AG09319 (cell line): Measurements from ENCODE around the gene TRAK1.
A peak's percentile ranks its signal among the peaks of the same experiment; 100 is the strongest.

Experiments used
- DNase-seq: peaks from one replicate; pipeline ENCODE4 v3.0.0-alpha.2; 2010; ENCODE audit warnings: low read depth; ENCODE audit errors: extremely low read depth
- TF ChIP-seq, protein P1 (sequence below): IDR thresholded peaks from 2 replicates; pipeline ENCODE4 v1.5.1; 2011; ENCODE audit warnings: low read depth, mild to moderate bottlenecking, inconsistent platforms, low read length, moderate library complexity

The TRAK1 gene

DNA sequence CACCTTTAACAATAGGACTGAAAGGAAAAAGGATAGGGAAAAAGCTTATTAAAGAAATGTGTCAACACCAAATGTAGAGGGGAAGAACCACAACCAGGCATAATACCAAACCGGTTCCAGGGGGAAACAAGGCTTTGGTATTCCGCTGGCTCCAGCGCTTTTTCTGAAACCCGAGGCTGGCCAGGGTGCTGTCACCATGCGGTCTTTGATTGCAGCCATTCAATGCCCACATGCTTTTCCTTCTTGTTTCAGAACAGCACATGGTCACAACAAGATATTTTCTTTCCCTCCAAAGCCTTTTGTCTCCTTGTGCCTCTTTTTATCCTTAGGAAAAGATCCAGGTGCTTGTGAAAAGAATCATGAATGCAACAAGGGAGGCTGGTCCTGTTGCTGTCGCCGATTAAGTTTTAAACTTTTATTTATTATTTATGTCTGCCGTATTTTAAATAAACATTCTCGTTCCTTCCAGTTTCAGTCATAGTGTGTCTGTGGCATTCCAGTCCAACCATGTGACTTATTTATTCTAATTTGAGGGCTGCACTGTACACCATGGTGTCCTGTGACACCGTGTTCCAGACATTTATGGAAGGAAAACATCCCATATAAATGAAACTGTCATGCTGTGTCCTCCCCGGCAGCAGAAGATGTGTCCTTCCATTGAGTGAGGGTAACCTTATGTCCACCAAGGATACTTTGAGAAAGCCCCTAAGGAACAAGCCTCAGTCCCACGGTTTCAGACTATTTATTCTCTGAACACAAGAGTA is 133.7 kb downstream of the TRAK1 start:
- TF ChIP-seq, protein P1, sequence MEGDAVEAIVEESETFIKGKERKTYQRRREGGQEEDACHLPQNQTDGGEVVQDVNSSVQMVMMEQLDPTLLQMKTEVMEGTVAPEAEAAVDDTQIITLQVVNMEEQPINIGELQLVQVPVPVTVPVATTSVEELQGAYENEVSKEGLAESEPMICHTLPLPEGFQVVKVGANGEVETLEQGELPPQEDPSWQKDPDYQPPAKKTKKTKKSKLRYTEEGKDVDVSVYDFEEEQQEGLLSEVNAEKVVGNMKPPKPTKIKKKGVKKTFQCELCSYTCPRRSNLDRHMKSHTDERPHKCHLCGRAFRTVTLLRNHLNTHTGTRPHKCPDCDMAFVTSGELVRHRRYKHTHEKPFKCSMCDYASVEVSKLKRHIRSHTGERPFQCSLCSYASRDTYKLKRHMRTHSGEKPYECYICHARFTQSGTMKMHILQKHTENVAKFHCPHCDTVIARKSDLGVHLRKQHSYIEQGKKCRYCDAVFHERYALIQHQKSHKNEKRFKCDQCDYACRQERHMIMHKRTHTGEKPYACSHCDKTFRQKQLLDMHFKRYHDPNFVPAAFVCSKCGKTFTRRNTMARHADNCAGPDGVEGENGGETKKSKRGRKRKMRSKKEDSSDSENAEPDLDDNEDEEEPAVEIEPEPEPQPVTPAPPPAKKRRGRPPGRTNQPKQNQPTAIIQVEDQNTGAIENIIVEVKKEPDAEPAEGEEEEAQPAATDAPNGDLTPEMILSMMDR: no peak
- DNase-seq: no peak

DNA sequence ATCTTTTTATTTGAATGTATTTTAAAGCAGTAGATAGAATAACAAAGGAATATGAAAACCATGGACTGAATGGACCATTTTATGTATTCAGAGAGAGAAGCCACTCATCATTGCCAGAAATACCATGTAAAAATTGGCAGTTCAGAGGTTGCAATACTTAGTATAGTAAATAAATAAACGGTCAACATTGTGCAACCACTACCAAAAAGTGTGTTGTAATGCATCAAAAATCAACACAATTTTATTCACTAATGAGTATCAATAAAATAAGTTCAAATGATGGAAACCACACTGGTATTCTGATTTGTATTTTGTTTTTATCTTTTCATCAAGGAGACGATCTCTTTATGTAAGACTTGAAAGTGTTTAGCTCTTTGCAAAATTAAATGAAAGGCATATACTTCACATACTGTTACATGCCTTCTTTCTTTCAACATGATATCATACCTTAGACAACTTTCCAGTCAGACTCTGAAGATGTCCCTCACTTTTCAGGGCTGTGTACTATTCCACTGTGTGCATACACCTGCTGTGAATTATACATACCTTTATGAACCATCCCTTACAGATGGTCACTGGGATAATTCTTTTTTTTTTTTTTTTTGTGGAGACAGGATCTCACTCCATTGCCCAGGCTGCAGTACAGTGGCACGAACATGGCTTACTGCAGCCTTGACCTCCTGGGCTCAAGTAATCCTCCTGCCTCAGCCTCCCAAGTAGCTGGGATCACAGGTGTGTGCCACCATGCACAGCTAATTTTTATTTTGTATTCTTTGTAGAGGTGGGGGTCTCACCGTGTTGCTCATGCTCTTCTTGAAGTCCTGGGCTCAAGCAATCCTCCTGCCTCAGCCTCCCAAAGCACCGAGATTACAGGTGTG is 134.6 kb downstream of the TRAK1 start:
- TF ChIP-seq, protein P1: no peak
- no peak for DNase-seq

DNA sequence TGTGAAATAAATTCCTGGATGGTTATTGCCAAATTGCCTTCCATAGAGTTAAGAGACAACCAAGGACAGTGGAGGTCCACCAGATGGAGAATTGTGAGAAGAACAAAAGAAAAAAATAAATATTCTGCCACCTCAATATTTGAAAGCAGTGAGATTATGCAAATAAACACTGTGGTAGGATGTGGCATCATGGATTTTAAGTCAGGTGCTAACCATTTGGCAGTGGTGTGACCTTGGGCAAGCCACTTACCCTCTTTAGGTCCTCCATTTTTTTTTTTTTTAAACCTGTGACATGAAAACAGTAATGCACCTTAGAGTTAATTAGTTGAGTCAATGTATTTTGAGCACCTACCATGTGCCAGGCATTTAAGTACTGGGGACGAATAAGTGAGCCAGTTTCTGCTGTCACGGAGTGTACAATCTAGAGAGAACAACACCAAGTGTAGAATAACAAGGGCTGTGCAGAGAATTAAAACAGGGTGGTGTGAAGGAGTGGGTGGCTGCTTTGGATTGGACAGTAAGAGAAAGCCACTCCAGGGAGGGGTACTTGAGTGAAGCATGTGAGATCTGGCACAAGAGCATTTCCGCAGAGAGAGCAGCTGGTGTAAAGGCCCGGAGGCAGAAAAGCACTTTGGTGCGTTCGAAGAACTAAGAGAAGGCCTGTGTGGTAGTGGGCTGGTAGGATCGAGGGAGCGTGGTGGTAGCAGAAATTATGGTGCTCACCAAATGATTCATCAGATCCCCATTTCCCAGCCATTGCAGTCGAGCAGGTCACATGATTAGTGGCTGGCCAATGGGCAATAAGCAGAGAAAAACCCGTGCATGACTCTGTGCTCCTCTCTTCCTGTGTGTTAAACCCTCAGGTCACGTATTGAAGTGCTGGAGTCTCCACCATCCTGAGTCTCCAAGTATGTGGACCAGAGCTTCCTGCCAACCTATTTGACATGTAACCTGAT is 135.6 kb downstream of the TRAK1 start:
- DNase-seq: no peak
- TF ChIP-seq, protein P1: no peak

DNA sequence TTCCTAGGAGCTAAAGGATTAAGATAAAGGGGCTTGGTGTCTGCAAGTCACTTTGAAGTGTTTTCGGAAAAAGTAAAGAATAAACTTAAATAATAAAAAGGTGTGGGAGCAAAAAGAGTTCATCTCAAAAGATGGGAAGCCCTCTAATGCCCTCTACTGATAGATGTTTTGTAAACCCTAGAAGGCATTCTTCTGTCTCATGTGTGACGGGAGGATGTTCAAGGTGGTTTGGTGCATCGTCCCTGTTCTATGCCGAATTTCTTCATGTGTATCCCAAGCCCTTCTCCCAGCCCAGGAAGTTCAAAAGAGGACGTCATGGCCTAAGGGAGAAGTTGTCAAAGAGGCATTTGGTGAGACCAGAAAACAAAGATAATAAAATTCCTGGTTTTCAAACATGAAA is 137.6 kb downstream of the TRAK1 start:
- no peak for DNase-seq

DNA sequence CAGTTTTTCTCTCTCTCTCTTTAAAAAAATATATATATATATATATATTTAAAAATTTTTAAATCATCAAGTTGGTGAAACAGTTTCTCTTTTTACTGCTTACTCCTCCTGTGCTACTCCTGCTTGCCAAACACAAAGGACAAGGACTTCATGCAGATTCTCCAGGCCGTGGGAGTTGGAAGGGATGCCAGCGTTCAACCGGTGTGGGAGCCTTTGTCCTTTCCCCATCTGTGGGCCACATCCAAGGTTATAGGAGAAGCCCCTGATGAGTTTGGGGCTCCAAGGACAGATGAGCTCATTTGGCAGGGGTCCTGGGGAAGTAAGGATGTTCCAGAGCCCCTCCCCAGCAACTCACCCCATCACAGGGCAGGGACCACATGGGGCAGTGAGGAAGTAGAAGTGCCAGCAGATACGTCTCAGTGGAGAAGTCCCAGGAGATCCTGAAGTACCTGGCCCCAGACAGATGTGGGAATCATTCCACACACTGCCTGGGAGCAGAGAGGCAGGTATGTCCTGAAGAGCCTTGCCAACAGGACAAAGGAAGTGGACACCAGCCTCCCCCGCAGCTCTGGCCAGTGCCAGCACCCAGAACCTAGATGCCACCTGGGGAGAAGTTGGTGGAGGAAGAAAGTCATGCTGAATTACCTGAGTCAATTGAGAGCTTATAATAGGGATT is 138.2 kb downstream of the TRAK1 start:
- no peak for DNase-seq
- TF ChIP-seq, protein P1: no peak

More for the DNA sequence above, 137.6 kb downstream of the TRAK1 start:
- TF ChIP-seq, protein P1: no peak; the same call in none of the 2 replicates

DNA sequence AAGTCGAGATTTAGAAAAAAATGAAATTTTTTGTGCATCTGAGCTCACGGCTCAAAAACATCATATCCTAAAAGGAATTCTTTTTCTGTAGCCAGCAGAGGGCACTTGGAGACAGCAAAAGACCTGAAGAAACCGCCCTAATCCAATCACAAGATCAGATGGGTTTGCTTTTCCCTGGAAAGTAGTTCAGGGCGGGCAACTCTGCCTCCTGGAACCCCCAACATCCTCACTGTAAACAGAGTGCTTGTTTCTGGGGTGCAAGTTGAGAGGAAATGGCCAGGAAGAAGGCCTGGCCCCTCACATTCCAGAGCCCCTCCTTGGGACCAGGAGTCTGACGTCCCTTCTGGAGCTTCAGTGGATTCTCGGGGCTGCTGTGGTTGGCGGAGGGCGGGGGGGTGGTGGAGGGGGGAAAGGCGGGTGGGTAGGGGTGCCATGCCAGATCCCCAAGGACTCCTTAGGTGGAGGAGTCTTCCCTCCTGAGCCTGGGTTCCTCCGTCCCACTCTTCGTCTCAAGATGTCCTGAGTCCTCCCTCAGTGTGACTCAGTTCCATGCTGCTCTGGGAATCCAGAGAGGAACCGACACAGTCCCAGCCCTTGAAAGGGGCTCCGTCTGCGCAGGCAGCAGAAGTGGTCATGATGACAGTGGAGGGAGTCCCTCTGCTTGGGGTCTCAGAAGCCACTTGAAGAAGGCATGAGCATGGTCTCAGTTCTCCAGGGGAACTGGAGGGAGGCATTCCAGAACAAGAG is 139.0 kb downstream of the TRAK1 start:
- TF ChIP-seq, protein P1: peak; percentile 57
- peak; percentile 20 for DNase-seq
